ENCODE measurements around the gene IL7R. TPM values are rescaled to one million over a fixed set of nuclear protein-coding genes. Genes with fewer than 3 reads are reported as not detected.
A peak's percentile ranks its signal among the peaks of the same experiment; 100 is the strongest.

Gene IL7R
- total RNA-seq, 1 donor from 2014 or later = 6.6 TPM

GRCh38 chr5:35922468-35922867 is 65.8 kb downstream of the IL7R start:
- DNase-seq (ENCODE audit: low spot score in 2 of 2) = no peak
- H3K27ac ChIP-seq = no peak overlapping the region
- no peak for TF ChIP-seq CTCF (IDR thresholded peaks at IDR 0.05)
- intact Hi-C loops (cut with DNase I) = no loop called here
- H3K4me1 ChIP-seq = no peaks in the 10 kb centered on the region
- no peak overlapping the region for H3K4me3 ChIP-seq
- no peaks in the 10 kb centered on the region for H3K9me3 ChIP-seq
- no peaks in the 10 kb centered on the region for H3K27me3 ChIP-seq
- H3K36me3 ChIP-seq = no peaks in the 10 kb centered on the region

- Histone ChIP-seq H3K36me3 (no peaks in the 10 kb centered on the region), H3K4me1 (no peaks in the 10 kb centered on the region), H3K27ac (no peak overlapping the region), H3K27me3 (no peaks in the 10 kb centered on the region), H3K4me3 (no peak overlapping the region), H3K9me3 (no peaks in the 10 kb centered on the region)
- intact Hi-C loops (cut with DNase I) = no loop called here
- no peak for TF ChIP-seq CTCF (IDR thresholded peaks at IDR 0.05)
- DNase-seq (ENCODE audit: low spot score in 2 of 2) = no peak
These were observed 67.6 kb downstream of the IL7R start for GRCh38 chr5:35924122-35924949.

GRCh38 chr5:35924950-35925722 is 68.4 kb downstream of the IL7R start:
- Histone ChIP-seq H3K36me3 (no peaks in the 10 kb centered on the region), H3K27me3 (no peaks in the 10 kb centered on the region), H3K4me3 (no peak overlapping the region), H3K27ac (no peak overlapping the region), H3K9me3 (no peaks in the 10 kb centered on the region), H3K4me1 (no peaks in the 10 kb centered on the region)
- DNase-seq (ENCODE audit: low spot score in 2 of 2) = peak in 1 of 2 donors; percentile 67
- intact Hi-C loops (cut with DNase I) = no loop called here
- peak in 1 of 3 experiments; percentile 36 for TF ChIP-seq CTCF (IDR thresholded peaks at IDR 0.05)

- DNase-seq (ENCODE audit: low spot score in 2 of 2) = no peak
- H3K4me1 ChIP-seq = no peaks in the 10 kb centered on the region
These were observed 69.8 kb downstream of the IL7R start for GRCh38 chr5:35926389-35927051.

More at GRCh38 chr5:35926389-35927051, 69.8 kb downstream of the IL7R start:
- no peaks in the 10 kb centered on the region for H3K36me3 ChIP-seq
- peak; percentile 46 to 63 (median 46) for TF ChIP-seq CTCF (IDR thresholded peaks at IDR 0.05)
- H3K4me3 ChIP-seq = no peak overlapping the region
- H3K27ac ChIP-seq = no peak overlapping the region
- no peaks in the 10 kb centered on the region for H3K9me3 ChIP-seq
- H3K27me3 ChIP-seq = no peaks in the 10 kb centered on the region
- intact Hi-C loops (cut with DNase I) = no loop called here

Other genes starting within 250 kb of the IL7R start
- 0.32 TPM for gene SPEF2, start 239.0 kb upstream of the IL7R start, total RNA-seq
- not detected for gene CAPSL, start 81.7 kb downstream of the IL7R start, total RNA-seq
- not detected for gene UGT3A1, start 134.5 kb downstream of the IL7R start, total RNA-seq
- gene UGT3A2, start 210.0 kb downstream of the IL7R start, total RNA-seq = not detected